ENCODE measurements around the gene DTD2. TPM values are rescaled to one million over a fixed set of nuclear protein-coding genes. Genes with fewer than 3 reads are reported as not detected.
"Not testable (repeated sequence)": the region's sequence is repeated elsewhere in the genome, so short reads cannot be mapped to it uniquely, and the experiment has no call there.

The DTD2 gene
- total and polyA plus RNA-seq, 2 donors (not counting 1 experiment from before 2014, with no cell fraction given): 25.4 to 40.8 TPM

- H3K36me3 ChIP-seq (ENCODE audit: control insufficient read depth, insufficient read depth, low read length): no peaks in the 10 kb centered on the region
- no peaks in the 10 kb centered on the region for H3K4me1 ChIP-seq (ENCODE audit: control insufficient read depth, extremely low read depth, insufficient read depth, low read length)
- no peak overlapping the region for H3K4me3 ChIP-seq (replicated peaks in 1 of 4; ENCODE audit: control extremely low read depth in 1 of 4, insufficient read depth in 1 of 4, low read depth in 3 of 4, low read length in 4 of 4)
- H3K27me3 ChIP-seq (ENCODE audit: control insufficient read depth, insufficient read depth, low read length): no peaks in the 10 kb centered on the region
- H3K79me2 ChIP-seq (ENCODE audit: control insufficient read depth, insufficient read depth, low read length): no peaks in the 10 kb centered on the region
- DNase-seq (ENCODE audit: low read depth in 2 of 2): no peak
- no peaks in the 10 kb centered on the region for H4K20me1 ChIP-seq (ENCODE audit: control insufficient read depth, extremely low read depth, insufficient read depth, low read length)
- TF ChIP-seq CTCF (conservative IDR thresholded peaks at IDR 0.05 in 1 of 2, IDR thresholded peaks at IDR 0.05 in 1 of 2; ENCODE audit: low read depth in 1 of 2, low read length in 2 of 2) (no peak), EZH2 (IDR thresholded peaks at IDR 0.05; ENCODE audit: low read length, missing control alignments) (no peak)
- no peak overlapping the region for H2AFZ ChIP-seq (ENCODE audit: low read length)
- no peak overlapping the region for H3K27ac ChIP-seq (ENCODE audit: insufficient read depth, low read length)
- no peaks in the 10 kb centered on the region for H3K9me3 ChIP-seq (ENCODE audit: control insufficient read depth, insufficient read depth, low read depth, low read length)
- no peak overlapping the region for H3K4me2 ChIP-seq (ENCODE audit: extremely low read depth, insufficient read depth, low read length)
- no peak overlapping the region for H3K9ac ChIP-seq (ENCODE audit: insufficient read depth, low read length)
Observed at GRCh38 chr14:31466554-31466953, 9.2 kb upstream of the DTD2 start.

- no peak overlapping the region for H3K9ac ChIP-seq (ENCODE audit: insufficient read depth, low read length)
- no peaks in the 10 kb centered on the region for H3K36me3 ChIP-seq (ENCODE audit: control insufficient read depth, insufficient read depth, low read length)
- no peak overlapping the region for H3K27ac ChIP-seq (ENCODE audit: insufficient read depth, low read length)
- H3K9me3 ChIP-seq (ENCODE audit: control insufficient read depth, insufficient read depth, low read depth, low read length): no peaks in the 10 kb centered on the region
- H2AFZ ChIP-seq (ENCODE audit: low read length): no peak overlapping the region
- H3K27me3 ChIP-seq (ENCODE audit: control insufficient read depth, insufficient read depth, low read length): no peaks in the 10 kb centered on the region
- no peaks in the 10 kb centered on the region for H4K20me1 ChIP-seq (ENCODE audit: control insufficient read depth, extremely low read depth, insufficient read depth, low read length)
- H3K4me1 ChIP-seq (ENCODE audit: control insufficient read depth, extremely low read depth, insufficient read depth, low read length): no peaks in the 10 kb centered on the region
- TF ChIP-seq EZH2 (IDR thresholded peaks at IDR 0.05; ENCODE audit: low read length, missing control alignments): no peak
- no peak overlapping the region for H3K4me3 ChIP-seq (replicated peaks in 1 of 4; ENCODE audit: control extremely low read depth in 1 of 4, insufficient read depth in 1 of 4, low read depth in 3 of 4, low read length in 4 of 4)
- no peaks in the 10 kb centered on the region for H3K79me2 ChIP-seq (ENCODE audit: control insufficient read depth, insufficient read depth, low read length)
- peak; percentile 36 to 64 for DNase-seq (ENCODE audit: low read depth in 2 of 2)
- no peak overlapping the region for H3K4me2 ChIP-seq (ENCODE audit: extremely low read depth, insufficient read depth, low read length)
Observed at GRCh38 chr14:31465111-31465510, 7.8 kb upstream of the DTD2 start.

- H2AFZ ChIP-seq (ENCODE audit: low read length); DNase-seq (ENCODE audit: low read depth in 2 of 2); H3K9ac ChIP-seq (ENCODE audit: insufficient read depth, low read length); H3K9me3 ChIP-seq (ENCODE audit: control insufficient read depth, insufficient read depth, low read depth, low read length); H3K27ac ChIP-seq (ENCODE audit: insufficient read depth, low read length); H3K4me3 ChIP-seq (replicated peaks in 1 of 4; ENCODE audit: control extremely low read depth in 1 of 4, insufficient read depth in 1 of 4, low read depth in 3 of 4, low read length in 4 of 4); H3K36me3 ChIP-seq (ENCODE audit: control insufficient read depth, insufficient read depth, low read length); H3K4me1 ChIP-seq (ENCODE audit: control insufficient read depth, extremely low read depth, insufficient read depth, low read length); H4K20me1 ChIP-seq (ENCODE audit: control insufficient read depth, extremely low read depth, insufficient read depth, low read length); H3K79me2 ChIP-seq (ENCODE audit: control insufficient read depth, insufficient read depth, low read length); H3K4me2 ChIP-seq (ENCODE audit: extremely low read depth, insufficient read depth, low read length); H3K27me3 ChIP-seq (ENCODE audit: control insufficient read depth, insufficient read depth, low read length): not testable (repeated sequence)
Observed at GRCh38 chr14:31462450-31462849, 5.1 kb upstream of the DTD2 start.

- H3K27me3 ChIP-seq (ENCODE audit: control insufficient read depth, insufficient read depth, low read length): no peaks in the 10 kb centered on the region
- H3K27ac ChIP-seq (ENCODE audit: insufficient read depth, low read length): no peak overlapping the region
- H3K36me3 ChIP-seq (ENCODE audit: control insufficient read depth, insufficient read depth, low read length): no peaks in the 10 kb centered on the region
- no peak for TF ChIP-seq CTCF (conservative IDR thresholded peaks at IDR 0.05 in 1 of 2, IDR thresholded peaks at IDR 0.05 in 1 of 2; ENCODE audit: low read depth in 1 of 2, low read length in 2 of 2)
- TF ChIP-seq EZH2 (IDR thresholded peaks at IDR 0.05; ENCODE audit: low read length, missing control alignments): no peak
- no peaks in the 10 kb centered on the region for H3K9me3 ChIP-seq (ENCODE audit: control insufficient read depth, insufficient read depth, low read depth, low read length)
- H3K4me3 ChIP-seq (replicated peaks in 1 of 4; ENCODE audit: control extremely low read depth in 1 of 4, insufficient read depth in 1 of 4, low read depth in 3 of 4, low read length in 4 of 4): no peak overlapping the region
- no peaks in the 10 kb centered on the region for H4K20me1 ChIP-seq (ENCODE audit: control insufficient read depth, extremely low read depth, insufficient read depth, low read length)
- no peaks in the 10 kb centered on the region for H3K79me2 ChIP-seq (ENCODE audit: control insufficient read depth, insufficient read depth, low read length)
- H3K4me1 ChIP-seq (ENCODE audit: control insufficient read depth, extremely low read depth, insufficient read depth, low read length): peaks cover 2% of the 10 kb centered on the region
- H3K4me2 ChIP-seq (ENCODE audit: extremely low read depth, insufficient read depth, low read length): no peak overlapping the region
- no peak overlapping the region for H3K9ac ChIP-seq (ENCODE audit: insufficient read depth, low read length)
- no peak overlapping the region for H2AFZ ChIP-seq (ENCODE audit: low read length)
- DNase-seq (ENCODE audit: low read depth in 2 of 2): no peak
Observed at GRCh38 chr14:31461545-31461944, 4.2 kb upstream of the DTD2 start.

Data from fibroblast of lung (primary cell).